Posterior cingulate gyrus (tissue), 11 donors: ENCODE data around the gene INS.
A peak's percentile ranks its signal among the peaks of the same experiment; 100 is the strongest.
"Not testable (repeated sequence)": the region's sequence is repeated elsewhere in the genome, so short reads cannot be mapped to it uniquely, and the experiment has no call there.

Experiments
- DNase-seq, 10 donors: peaks; one replicate each; pipeline versions ENCODE4 v3.0.0 to v3.0.0-alpha.2; 2020 to 2021; ENCODE audit warnings: mixed read lengths in 3 of 10
- intact Hi-C: fragments of 100-400 bp; cut with DNase I; formaldehyde crosslinking; loops from one replicate; pipeline ENCODE4 v1.15.1; 2023

The INS gene

DNA sequence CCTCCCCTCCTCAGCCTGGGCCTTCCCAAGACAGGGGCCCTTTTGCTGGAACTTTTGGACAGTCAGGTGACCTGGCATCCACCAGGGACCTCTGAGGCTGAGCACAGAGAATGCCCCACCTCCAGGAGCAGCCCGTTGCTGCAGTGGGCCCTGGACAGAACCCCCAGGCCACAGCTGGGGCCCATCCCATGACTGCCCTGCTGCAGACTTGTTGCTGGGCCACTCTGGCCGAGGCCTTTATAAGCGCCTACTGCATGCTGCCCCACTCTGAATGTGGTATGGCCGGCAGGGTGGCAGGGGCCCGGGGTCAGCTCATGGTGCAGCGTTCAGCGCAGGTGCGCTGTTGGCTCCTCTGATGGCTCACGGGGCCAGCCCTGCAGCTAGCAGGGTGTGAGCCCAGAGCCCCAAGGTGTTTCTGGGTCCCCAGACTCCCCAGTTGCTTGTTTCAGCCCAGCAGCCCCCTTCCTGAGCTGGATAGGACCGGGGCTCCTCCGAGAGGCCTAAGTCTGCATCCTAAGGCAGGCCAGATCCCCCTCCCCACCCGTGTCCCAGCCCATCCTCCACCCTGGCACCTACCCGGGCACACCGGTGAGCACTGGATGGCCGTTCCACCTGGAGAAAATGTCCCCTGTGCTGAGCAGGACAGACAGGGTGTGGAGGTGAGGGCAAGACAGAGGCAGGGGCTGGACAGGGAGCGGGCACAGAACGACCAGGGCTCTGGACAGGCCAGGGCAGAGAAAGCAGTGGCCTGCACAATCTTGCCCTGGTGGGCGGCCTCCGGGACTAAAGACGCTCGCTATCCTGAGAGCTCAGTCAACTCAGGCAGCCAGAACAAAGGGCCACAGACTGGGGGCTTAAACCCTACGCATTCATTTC is 38.7 kb upstream of the INS start:
- intact Hi-C loops = loop anchor here (5.0 kb wide), 1 partner anchor 103 kb away; the partner anchor contains the start of genes C11orf21 and TSPAN32

DNA sequence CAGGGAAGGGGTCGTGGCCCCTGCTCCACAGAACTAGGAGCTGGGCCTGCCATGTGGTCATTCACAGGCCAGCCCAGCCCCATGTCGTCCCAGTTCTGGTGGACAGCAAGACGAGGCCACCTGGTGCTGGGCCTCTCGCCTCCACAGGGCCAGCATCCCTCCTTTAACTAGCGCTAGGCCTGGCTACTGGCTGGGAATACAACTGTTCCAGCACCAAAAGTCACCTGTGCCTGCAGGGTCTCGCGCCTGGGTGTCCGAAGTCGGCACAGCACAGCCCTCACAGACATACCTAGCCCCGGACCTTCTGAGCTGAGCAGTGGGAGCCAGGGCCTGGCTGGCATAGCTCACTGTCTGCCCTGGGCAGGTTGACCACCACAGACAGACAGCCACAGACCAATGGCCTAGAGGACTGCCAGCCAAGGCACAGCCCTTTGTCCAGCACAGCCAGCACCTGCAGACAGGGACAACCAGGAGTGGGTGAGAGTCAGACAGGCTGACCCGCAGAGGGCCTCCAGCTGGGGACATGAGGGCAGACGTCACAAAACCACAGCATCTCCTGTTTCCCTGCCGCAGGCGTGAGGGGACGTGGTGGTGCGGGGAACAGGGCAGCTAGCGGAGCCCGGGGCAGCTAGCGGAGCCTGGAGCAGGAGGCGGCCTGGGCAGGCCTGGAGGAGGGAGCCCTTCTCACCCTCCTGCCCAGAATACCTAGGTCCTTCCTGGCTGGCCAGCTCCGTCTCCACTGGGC is 37.8 kb upstream of the INS start:
- DNase-seq = peak in 4 of 10 donors; percentile 25 to 77 (median 60)
- intact Hi-C loops = loop anchor here (5.0 kb wide), 1 partner anchor 104 kb away; the partner anchor contains the start of genes C11orf21 and TSPAN32

More for the DNA sequence above, 38.7 kb upstream of the INS start:
- DNase-seq = peak in 4 of 10 donors; percentile 22 to 81 (median 70)

GRCh38 chr11:2197771-2198520 is 36.9 kb upstream of the INS start:
- intact Hi-C loops = loop anchor here (1.0 to 5.0 kb wide), 2 partner anchors 104 to 221 kb away; partner anchors contain the start of genes C11orf21 and TSPAN32
- peak in 2 of 10 donors; percentile 70 to 78 for DNase-seq

DNA sequence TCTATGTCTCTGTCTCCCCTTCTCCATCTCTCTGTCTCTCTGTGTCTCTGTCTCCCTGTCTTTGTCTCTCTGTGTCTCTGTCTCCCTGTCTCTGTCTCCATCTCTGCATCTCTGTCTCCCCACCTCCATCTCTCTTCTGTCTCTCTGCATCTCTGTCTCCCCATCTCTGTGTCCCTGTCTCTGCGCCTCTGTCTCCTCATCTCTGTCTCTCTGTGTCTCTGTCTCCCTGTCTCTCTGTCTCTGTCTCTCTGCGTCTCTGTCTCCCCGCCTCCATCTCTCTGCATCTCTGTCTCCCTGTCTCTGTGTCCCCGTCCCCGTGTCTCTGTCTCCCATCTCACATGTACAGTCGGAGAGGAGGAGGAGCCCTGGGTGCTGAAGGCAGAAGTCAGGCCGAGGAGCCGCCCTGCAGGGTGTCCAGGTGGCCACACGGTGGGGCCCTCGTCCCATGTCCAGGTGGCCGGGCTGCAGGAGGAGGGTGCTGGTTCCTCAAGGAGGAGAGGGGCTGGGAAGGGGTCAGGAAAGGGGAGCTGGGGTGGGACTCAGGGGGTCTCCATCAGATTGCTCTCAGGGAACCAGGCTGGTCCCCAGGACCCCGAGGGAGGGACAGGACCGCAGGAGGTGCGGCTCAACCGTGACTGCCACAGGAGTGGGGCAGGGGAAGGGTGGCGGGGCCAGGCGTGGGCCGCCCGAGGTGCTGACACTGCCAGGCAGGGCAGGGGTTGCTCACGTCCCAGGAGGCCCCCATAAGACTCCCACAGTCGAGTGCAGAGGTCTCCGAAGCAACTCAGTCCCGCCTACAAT is 36.2 kb upstream of the INS start:
- peak; percentile 48 to 96 (median 75) for DNase-seq
- intact Hi-C loops = loop anchor here (1.0 to 5.0 kb wide), 2 partner anchors 105 to 222 kb away; partner anchors contain the start of genes C11orf21 and TSPAN32

GRCh38 chr11:2195756-2196088 is 34.7 kb upstream of the INS start:
- no peak for DNase-seq
- intact Hi-C loops = loop anchor here (5.0 kb wide), 1 partner anchor 107 kb away; the partner anchor contains the start of genes C11orf21 and TSPAN32

GRCh38 chr11:2194877-2195755 is 34.1 kb upstream of the INS start:
- DNase-seq = peak in 1 of 10 donors; percentile 33
- intact Hi-C loops = loop anchor here (5.0 kb wide), 1 partner anchor 107 kb away; the partner anchor contains the start of genes C11orf21 and TSPAN32

DNA sequence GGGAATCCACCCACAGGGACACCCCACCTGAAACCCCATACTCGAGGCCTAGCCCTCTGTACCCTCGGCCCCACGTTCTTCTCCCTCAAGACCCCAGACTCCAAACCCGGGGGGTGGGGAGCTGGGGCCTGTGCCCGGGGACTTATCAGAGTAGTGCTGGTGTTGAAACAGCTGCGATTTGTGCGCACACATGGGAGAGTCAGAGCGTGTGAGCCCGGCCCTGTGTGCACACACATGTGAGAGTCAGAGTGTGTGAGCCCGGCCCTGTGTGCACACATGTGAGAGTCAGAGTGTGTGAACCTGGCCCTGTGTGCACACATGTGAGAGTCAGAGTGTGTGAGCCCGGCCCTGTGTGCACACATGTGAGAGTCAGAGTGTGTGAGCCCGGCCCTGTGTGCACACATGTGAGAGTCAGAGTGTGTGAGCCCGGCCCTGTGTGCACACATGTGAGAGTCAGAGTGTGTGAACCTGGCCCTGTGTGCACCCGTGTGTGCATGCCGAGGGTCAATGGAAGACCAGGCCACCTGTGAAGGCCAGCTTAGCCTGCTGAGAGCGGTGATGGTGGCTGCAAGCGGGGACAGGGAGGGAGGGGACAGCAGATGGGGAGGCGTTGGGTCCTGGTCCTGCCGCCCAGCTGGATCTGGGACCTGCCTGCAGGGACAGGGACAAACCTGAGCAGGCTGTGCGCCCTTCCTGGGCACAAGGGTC is 33.0 kb upstream of the INS start:
- DNase-seq, intact Hi-C loops: not testable (repeated sequence)

DNA sequence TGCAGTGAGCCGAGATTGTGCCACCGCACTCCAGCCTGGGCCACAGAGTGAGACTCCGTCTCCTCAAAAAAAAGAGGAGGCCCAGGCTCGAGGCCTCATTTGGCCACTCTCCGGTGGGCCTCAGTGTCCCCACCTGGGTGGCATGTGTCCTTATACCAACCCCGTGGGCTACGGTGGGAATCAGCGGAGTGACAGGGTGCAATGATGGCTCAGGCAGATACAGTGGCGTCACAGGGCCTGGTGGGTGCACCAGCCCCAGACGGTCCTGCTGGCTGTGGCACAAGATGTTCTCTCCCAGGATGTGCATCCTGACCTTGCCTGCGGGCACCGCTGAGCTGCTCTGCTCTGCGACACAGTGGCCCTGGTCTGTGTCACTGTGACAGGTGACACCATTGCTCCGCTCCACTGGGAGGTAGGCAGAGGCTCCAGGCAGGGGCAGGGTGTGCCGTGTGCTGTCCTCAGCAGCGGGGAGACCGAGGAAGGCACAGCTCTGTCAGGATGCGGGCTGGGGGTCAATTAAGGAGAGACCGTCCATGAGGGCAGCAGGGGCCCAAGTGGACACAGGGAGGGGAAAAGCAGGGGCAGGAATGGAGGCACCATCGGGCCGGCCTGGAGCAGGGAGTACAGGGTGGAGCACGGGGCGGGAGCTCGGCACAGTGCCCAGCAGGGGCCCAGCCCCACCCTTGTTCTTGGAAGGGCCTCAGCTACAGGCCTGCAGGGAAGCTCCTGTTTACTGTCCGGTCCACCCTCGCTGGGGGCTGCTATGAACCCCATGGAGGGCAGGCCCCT is 32.3 kb upstream of the INS start:
- intact Hi-C loops = no loop called here
- DNase-seq = no peak

DNA sequence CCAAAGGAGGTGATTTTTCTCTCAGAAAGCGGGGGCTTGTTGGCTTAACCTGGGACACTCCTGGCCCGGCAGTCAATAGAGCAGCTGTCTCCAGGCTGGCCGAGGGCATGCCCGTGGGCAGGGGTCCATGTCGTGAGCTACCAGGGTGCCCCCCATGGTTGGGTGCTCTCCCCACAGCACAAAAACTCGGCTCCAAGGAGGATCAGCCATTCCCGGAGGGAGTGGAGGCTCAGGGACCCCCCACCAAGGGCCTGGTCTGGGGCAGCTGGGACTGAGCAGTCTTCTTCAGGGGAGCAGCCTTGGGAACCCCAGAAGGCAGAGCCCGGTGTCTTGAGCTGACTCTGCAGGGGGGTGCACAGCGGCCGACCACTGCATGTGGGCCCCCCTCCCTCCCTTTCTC is 31.4 kb upstream of the INS start:
- DNase-seq = no peak
- intact Hi-C loops = no loop called here

DNA sequence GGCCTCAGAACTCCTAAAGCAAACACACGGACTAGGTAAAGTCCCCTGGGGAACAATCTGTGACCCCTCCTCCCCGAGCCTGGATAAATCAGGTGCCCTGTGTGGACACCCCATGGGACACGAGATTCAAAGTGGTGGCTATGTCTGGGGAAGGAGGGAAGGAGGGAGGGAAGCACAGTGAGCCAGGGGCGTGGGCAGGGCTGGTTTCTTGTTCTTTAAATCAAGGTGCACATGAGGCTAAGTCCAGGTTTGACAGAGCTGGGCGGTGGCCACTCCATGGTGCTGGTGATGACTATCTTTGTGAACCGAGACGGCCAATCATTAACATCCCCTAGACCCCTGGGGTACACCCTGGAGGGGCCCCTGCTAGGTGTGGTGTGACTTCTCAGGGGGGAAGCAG is 30.9 kb upstream of the INS start:
- DNase-seq = no peak
- intact Hi-C loops = no loop called here

DNA sequence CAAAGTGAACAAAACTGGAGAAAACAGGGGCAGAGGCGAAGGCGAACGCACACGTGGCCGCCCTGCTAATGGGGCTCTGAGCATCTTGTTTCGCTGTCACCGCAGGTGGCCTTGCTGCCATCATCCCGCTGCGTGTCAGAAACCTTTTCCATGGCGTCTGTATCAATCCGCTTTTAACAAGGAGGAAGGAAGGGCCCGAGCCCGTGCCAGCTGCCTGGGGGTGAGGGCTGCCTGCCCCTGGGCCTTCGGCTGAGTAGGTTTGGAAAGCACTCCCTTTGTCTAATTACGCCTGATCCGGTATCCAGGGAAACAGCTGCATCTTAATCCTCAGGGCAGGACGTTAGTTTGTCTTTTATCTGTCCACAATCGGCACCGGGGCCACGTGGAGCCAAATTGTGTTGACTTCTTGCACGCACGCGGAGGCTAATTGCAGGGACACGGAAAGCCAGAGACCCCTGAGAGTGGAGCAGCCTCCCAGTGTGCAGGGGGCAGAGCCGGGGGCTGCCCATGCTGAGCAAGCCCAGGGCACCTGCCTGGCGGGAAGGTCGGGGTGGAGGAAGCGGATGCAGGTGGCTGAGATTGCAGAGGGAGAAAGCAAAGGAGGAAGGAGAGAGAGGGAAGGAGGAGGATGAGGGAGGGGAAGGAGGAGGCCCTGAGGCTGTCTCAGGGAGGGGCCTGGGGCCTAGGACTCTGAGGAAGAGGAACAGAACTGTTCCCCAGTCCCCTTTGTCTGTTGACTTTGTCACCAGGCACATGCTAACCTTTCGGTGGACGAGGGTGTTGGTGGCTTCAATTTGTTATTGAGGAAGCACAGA is 29.9 kb upstream of the INS start:
- intact Hi-C loops = no loop called here

GRCh38 chr11:2189938-2190656 is 29.1 kb upstream of the INS start:
- intact Hi-C loops = no loop called here
- DNase-seq = no peak

More for the DNA sequence above, 29.9 kb upstream of the INS start:
- no peak for DNase-seq

GRCh38 chr11:2188745-2189144 is 27.7 kb upstream of the INS start:
- DNase-seq = no peak
- intact Hi-C loops = no loop called here

GRCh38 chr11:2187280-2187707 is 26.3 kb upstream of the INS start:
- intact Hi-C loops = no loop called here
- DNase-seq = no peak

GRCh38 chr11:2186669-2187279 is 25.8 kb upstream of the INS start:
- intact Hi-C loops = no loop called here
- DNase-seq = peak in 2 of 10 donors; percentile 27 to 41
